ENCODE results near the gene HCN1.
"Not testable (repeated sequence)": the region's sequence is repeated elsewhere in the genome, so short reads cannot be mapped to it uniquely, and the experiment has no call there.

The HCN1 gene

GRCh38 chr5:45414620-45415573 lies 281.3 kb downstream of the HCN1 start:
- no peak for DNase-seq

DNA sequence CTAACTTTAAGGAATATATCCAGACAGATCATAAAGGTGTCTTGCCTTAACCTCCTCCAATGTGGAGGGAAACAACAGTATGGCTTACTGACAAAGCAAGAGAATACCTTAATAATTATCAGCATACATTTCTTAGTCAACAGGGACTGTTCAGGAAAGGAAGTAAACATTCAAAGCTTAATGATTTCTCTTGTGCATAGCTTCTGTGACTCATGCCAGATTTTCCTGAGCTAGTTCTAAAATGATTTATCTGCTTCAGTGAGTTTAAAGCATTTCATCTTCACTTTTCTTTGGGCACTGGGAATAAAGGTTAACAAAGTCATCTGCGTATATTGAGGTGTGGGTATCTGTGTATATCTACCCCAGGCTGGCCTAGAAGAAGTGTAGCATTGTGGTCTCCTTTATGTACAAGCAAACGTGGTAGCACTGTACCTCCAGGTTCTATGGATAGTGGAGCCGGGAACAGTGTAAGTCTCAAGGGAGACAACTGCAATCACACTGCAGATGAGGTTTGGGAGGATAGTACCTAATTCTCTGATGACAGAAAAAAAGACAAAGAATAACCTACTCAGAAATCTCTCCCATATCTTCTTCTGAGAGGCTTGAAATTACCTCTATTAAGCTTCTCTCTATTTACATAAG lies 284.1 kb downstream of the HCN1 start:
- no peak for DNase-seq

DNA sequence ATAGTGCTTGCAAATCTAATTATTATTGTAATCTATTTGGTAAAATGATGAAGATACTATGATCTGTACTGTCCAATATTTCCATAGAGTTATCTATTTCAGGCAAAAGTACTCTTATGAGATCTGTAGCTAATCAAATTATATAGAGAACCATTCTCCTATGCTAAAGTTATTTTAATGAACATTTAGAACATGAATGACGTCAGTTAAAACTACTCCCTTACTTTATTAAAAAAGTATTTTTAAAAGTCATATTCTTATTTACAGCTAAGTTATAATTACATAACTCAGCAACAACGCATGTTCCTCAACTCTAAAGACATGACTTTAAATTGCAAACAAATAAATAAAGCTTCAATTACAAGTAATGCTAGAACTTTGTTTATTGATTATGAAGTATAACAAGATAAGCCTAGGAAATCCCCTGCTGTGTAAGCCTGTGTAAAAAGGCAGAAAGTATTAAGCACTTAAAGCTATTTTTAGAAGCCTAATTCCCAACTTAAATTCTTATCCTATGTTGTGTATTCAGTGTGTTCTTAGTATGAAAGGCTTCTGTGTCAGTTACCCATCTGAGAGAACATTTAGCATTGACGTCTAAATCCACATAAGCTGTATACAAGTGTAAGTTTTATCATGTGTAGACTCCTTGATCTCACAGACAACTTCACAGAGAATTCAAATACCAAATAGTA lies 285.7 kb downstream of the HCN1 start:
- no peak for DNase-seq

- no peak for DNase-seq
Observed at GRCh38 chr5:45408067-45408466, 288.1 kb downstream of the HCN1 start.

DNA sequence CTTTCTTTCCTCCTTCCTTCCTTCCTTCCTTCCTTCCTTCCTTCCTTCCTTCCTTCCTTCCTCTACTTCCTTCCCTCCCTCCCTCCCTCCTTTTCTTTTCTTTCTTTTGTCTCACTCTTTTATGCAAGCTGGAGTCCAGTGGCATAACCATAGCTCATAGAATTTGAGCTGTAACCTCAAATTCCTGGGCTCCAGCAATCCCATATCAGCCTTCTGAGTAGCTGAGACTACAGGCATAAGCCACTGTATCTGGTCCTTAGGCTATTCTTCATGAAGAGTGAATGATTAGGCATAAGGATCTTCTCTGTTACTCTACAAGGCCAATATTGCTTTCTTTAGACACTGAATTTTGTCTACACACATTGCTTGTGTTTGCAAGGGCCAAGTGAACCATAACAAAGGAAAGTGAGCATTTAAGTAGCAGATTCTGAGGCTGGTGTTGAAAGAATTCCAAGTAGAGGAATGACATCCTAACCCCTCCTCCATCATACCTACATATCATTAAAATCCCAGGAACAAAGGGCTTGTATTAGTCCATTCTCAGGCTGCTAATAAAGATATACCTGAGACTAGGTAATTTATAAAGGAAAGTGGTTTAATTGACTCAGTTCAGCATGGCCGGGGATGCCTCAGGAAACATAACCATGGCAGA lies 293.2 kb downstream of the HCN1 start:
- no peak for DNase-seq

- DNase-seq: no peak
Observed at GRCh38 chr5:45399041-45399440, 297.1 kb downstream of the HCN1 start.

DNA sequence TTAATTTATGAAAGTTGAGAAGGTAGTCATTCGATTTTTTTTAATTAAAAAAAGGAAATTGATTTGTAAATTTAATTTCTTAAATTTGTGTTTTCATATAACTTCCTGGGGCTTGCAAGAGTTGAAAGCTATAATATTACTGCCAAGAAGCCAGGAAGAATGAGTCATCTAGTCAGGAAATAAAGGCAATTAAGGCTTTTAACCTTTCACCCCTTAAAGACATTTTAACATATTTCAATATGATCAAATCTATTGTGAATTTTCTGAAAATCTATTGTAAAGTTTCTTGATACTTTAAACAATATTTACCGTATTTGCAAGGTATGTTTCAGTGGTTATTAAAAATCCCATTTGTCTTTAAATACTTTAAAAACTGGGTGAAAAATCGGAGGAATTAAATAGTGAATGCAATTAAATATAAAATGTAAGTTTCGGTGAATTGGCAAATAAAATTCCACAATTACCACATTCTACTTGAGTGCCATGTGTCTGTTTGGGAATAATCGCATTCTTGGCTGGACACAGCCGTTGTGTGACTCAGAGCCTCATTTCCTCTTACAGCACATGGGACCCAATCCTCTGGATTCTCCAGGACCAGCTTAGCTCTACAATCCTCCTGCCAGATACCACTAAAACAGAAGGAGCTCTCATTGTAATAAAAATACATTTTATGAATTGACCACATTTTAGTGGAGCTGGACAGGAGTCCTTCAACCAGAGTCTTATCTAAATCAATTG lies 310.7 kb downstream of the HCN1 start:
- DNase-seq: no peak

GRCh38 chr5:45383985-45384384 lies 312.2 kb downstream of the HCN1 start:
- DNase-seq: no peak

GRCh38 chr5:45382583-45382982 lies 313.6 kb downstream of the HCN1 start:
- DNase-seq: no peak

DNA sequence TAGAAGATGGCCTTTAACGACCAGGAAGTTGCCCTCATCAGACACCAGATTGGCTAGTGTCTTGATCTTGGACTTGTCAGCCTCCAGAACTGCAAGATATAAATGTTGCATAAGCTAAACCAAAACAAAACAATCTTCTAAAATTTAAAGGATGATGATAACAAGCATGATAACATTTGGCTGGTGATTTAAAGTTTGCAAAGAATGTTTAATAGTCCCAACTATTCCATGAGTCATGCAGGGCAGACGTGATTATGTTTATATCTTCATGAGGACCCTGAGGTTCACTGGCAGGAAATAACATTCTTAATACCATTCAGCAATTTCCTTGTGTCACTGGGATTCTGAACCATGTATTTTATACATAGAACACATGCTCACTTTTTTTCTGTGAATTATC lies 319.8 kb downstream of the HCN1 start:
- DNase-seq: no peak

GRCh38 chr5:45372629-45373028 lies 323.6 kb downstream of the HCN1 start:
- no peak for DNase-seq

GRCh38 chr5:45371423-45371822 lies 324.8 kb downstream of the HCN1 start:
- DNase-seq: not testable (repeated sequence)

DNA sequence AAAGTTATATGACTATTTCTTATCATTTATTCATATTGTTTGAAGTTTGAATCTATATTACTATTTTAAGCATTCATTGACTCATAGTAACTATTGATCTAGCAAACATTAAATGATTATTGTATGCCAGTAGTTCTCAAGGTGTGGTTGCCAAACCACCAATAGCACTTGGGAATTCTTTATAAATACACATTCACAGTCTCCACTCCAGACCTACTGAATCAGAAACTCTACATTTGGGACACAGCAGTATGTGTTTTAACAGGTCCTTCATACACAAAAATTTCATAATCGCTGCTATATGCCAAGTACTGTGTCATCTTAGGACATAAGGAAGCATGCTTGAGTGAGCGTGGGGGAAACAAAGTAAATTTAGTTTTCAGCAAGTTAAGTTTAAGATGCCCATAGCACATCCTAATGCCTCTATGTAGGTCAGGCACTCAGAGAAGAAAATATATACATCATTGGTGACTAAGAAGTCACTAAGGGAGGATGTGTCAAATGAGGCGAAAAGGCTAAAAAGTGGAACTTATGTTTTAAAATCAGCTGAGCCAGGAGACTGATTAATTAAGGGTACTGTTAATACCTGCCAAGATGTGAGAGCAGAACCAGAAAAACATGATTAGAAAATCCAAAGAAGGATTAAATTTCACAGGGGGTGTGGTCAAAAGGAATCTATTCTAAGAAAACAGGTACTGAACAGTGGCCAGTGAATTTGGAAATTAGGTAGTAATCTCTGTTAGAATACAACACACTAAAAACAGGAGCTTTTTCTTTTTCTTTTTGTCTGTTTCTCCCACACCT lies 340.8 kb downstream of the HCN1 start:
- no peak for DNase-seq

DNA sequence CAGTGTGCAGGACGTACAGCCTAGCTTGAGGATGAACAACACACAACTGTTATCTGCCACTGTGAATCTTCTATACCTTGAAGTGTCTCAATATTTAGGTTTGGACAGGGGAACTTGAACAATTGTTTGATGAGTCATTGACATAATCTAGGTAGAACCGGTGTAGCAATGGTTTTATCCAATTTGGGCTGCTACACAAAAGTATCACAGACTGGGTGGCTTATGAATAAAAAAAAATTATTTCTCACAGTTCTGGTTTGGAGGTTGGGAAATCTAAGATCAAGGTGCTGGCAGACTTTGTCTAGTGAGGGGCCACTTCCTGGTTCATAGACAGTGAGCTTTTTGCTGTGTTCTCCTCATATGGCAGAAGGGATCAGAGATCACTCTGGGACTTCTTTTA lies 359.7 kb downstream of the HCN1 start:
- no peak for DNase-seq

DNA sequence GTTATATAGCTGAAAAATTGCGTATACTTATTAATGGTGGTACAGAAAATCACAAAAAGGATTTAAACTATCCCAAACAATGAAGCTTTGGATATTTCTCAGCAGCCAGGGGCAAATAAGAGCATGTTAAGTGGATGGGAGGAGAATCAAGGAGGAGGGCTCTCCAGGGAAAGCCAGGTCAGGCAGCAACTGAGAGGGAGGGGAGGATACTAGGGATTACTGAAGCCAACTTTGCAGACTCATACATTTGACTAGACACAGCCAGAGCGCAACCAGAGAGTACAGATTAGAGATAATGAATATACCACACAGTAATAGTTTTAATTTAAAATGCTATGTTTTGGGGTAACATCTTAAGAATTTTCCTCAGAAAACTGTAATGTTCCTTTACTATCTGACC lies 360.2 kb downstream of the HCN1 start:
- DNase-seq: no peak

DNA sequence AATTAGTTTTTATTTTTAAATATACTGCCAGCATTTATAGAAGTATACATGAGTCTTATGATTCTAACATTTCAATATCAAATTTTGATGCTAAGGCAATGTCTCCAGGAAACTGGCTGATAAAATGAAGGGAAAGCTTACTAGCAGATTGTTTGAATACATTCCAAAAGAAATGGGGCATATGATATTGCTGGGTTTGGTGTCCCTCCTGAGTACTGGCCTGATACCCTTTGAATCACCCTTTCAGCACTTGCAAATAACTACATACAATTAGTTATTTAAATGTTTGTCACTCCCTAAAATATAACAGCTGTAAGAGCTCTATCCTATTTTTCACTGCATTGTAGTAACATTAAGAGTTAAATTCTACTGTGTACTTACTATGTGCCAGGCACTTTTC lies 360.8 kb downstream of the HCN1 start:
- DNase-seq: no peak

GRCh38 chr5:45334939-45335338 lies 361.2 kb downstream of the HCN1 start:
- no peak for DNase-seq

GRCh38 chr5:45312627-45313026 lies 383.6 kb downstream of the HCN1 start:
- not testable (repeated sequence) for DNase-seq

DNA sequence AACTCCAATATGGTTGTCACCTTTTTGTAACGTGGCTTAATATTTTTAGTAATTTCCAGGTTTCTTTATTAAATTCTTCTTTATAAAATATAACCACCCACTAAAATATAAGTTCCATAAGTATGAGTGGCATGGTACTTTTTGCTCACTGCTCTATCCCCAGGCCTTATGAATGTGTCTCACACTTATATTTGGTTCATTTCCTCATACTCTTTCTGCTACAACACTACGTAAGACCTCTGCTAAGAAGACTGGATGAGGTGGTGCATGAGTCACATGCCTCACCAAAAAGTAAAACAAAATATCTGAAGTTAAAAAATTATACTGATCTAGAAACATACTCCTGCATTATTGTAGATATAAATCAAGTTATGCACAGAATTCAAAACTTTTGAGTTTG lies 400.9 kb downstream of the HCN1 start:
- no peak for DNase-seq

GRCh38 chr5:45288746-45289145 lies 407.4 kb downstream of the HCN1 start:
- DNase-seq: no peak

DNA sequence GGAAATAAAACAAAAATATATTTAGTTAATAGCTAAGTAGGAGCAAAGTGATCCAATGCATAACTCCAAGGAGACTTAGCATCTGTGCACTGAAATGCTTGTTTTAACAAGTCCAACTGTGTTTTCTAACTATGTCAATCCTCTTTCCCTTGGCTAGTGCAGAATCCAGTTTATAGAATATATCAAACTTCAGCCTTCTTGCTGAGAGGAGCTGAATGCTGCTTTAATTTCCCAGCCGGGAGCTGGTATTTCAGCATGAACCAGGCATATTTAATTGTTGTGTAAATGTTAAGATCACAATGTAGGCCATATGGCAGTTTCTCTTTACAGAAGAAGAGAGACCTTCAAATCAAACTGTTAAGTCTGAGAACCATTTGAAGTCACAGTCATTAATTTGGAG lies 411.7 kb downstream of the HCN1 start:
- no peak for DNase-seq

- no peak for DNase-seq
Observed at GRCh38 chr5:45281081-45281480, 415.1 kb downstream of the HCN1 start.

Data from activated CD4-positive, alpha-beta T cell treated with anti-CD3 and anti-CD28 coated beads for 48 hours (primary cell).